IPS-11a (cell line): Measurements from ENCODE around the gene CCNJL.

Source experiments
- H3K4me3 ChIP-seq: one replicate; pipeline ENCODE4 v1.5.1; 2013; ENCODE audit warnings: low read depth, low read length, control low read depth

The CCNJL gene

GRCh38 chr5:160231783-160232342, 80.5 kb downstream of the CCNJL start:
- H3K4me3 ChIP-seq, result no peak overlapping the region

- no peak overlapping the region for H3K4me3 ChIP-seq
Measured at GRCh38 chr5:160230686-160231527, 81.5 kb downstream of the CCNJL start.

- no peak within 1 kb of the TSS for H3K4me3 ChIP-seq
Measured at GRCh38 chr5:160229190-160229742, 83.1 kb downstream of the CCNJL start, which contains the start of gene FABP6. TSS of gene FABP6 (plus strand) at chr5:160229506. CDS start at chr5:160229558, 52 bp downstream.

GRCh38 chr5:160227012-160227411, 85.4 kb downstream of the CCNJL start:
- no peak overlapping the region for H3K4me3 ChIP-seq

GRCh38 chr5:160221082-160221481, 91.3 kb downstream of the CCNJL start:
- no peak overlapping the region for H3K4me3 ChIP-seq

- H3K4me3 ChIP-seq, result no peak overlapping the region
Measured at GRCh38 chr5:160219356-160219755, 93.0 kb downstream of the CCNJL start.

GRCh38 chr5:160213537-160213936, 98.8 kb downstream of the CCNJL start:
- H3K4me3 ChIP-seq, result no peak overlapping the region

- no peak overlapping the region for H3K4me3 ChIP-seq
Measured at GRCh38 chr5:160211352-160211751, 101.0 kb downstream of the CCNJL start.

GRCh38 chr5:160210606-160211005, 101.8 kb downstream of the CCNJL start:
- no peak overlapping the region for H3K4me3 ChIP-seq

GRCh38 chr5:160209917-160210316, 102.4 kb downstream of the CCNJL start:
- no peak overlapping the region for H3K4me3 ChIP-seq

GRCh38 chr5:160207061-160207460, 105.3 kb downstream of the CCNJL start:
- H3K4me3 ChIP-seq, result no peak overlapping the region
